HCT116 (cell line): ENCODE results near the gene ZMYND11.

ENCODE experiments used
- CEBPB ChIP-seq: IDR thresholded peaks from 2 replicates; pipeline ENCODE4 v1.6.1; 2012; ENCODE audit warnings: low read depth
- EGR1 ChIP-seq: IDR thresholded peaks from 2 replicates; pipeline ENCODE4 v1.6.1; 2012; ENCODE audit warnings: low read depth
- EZH2 ChIP-seq: fragments of 200-600 bp; sonication (generic); IDR thresholded peaks from 2 replicates; pipeline ENCODE4 v1.6.1; 2017; ENCODE audit warnings: antibody characterized with exemption, mixed run types
- EZH2phosphoT487 ChIP-seq: fragments of 200-600 bp; IDR thresholded peaks from 2 replicates; pipeline ENCODE4 v1.6.1; 2018; ENCODE audit warnings: antibody characterized with exemption, borderline replicate concordance
- POLR2A ChIP-seq: IDR thresholded peaks from 2 replicates; pipeline ENCODE4 v1.7.0; 2011; ENCODE audit warnings: borderline replicate concordance; ENCODE audit not compliant: insufficient read depth, insufficient read length; ENCODE audit errors: extremely low read depth
- POLR2AphosphoS5 ChIP-seq: IDR thresholded peaks from 2 replicates; pipeline ENCODE4 v1.6.1; 2011; ENCODE audit warnings: mild to moderate bottlenecking, low read depth, low read length, moderate library complexity
- SP1 ChIP-seq: IDR thresholded peaks from 2 replicates; pipeline ENCODE4 v1.6.1; 2012; ENCODE audit warnings: low read depth
- YY1 ChIP-seq: IDR thresholded peaks from 2 replicates; pipeline ENCODE4 v1.6.1; 2011; ENCODE audit warnings: low read length, low read depth, moderate library complexity, mild to moderate bottlenecking; ENCODE audit not compliant: insufficient replicate concordance; ENCODE audit errors: extremely low read depth
- ZBTB33 ChIP-seq: IDR thresholded peaks from 2 replicates; pipeline ENCODE4 v1.6.1; 2011; ENCODE audit warnings: mild to moderate bottlenecking, low read length, moderate library complexity; ENCODE audit not compliant: insufficient replicate concordance; ENCODE audit errors: extremely low read depth
- ZNF274 ChIP-seq: fragments of 200-500 bp; sonication (Bioruptor generic); IDR thresholded peaks from 2 replicates; pipeline ENCODE4 v1.6.1; 2014; ENCODE audit warnings: mild to moderate bottlenecking, low read depth, low read length, inconsistent platforms
- TF ChIP-seq, protein P1 (sequence below), 3 experiments: fragments of 200-600 bp in 1 of 3; sonication (generic) in 1 of 3; IDR thresholded peaks in 2 of 3; conservative IDR thresholded peaks in 1 of 3; 2 replicates each; pipeline ENCODE4 v1.5.1; 2012 to 2017; ENCODE audit warnings: low read depth in 2 of 3, low read length in 2 of 3, antibody characterized with exemption in 1 of 3, borderline replicate concordance in 1 of 3, control low read depth in 1 of 3, mild to moderate bottlenecking in 1 of 3, mixed read lengths in 1 of 3, mixed run types in 1 of 3, moderate library complexity in 1 of 3; ENCODE audit not compliant: insufficient read depth in 1 of 3
- TF ChIP-seq, protein P2 (sequence below): IDR thresholded peaks from 2 replicates; pipeline ENCODE4 v1.6.1; 2012; ENCODE audit warnings: low read depth
- TF ChIP-seq, protein P3 (sequence below): IDR thresholded peaks from 2 replicates; pipeline ENCODE4 v1.6.1; 2012
- TF ChIP-seq, protein P4 (sequence below): IDR thresholded peaks from 2 replicates; pipeline ENCODE4 v1.6.1; 2012

- TF ChIP-seq, protein P1, sequence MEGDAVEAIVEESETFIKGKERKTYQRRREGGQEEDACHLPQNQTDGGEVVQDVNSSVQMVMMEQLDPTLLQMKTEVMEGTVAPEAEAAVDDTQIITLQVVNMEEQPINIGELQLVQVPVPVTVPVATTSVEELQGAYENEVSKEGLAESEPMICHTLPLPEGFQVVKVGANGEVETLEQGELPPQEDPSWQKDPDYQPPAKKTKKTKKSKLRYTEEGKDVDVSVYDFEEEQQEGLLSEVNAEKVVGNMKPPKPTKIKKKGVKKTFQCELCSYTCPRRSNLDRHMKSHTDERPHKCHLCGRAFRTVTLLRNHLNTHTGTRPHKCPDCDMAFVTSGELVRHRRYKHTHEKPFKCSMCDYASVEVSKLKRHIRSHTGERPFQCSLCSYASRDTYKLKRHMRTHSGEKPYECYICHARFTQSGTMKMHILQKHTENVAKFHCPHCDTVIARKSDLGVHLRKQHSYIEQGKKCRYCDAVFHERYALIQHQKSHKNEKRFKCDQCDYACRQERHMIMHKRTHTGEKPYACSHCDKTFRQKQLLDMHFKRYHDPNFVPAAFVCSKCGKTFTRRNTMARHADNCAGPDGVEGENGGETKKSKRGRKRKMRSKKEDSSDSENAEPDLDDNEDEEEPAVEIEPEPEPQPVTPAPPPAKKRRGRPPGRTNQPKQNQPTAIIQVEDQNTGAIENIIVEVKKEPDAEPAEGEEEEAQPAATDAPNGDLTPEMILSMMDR (IDR thresholded peaks at IDR 0.05 in 2 of 3, conservative IDR thresholded peaks at IDR 0.05 in 1 of 3; ENCODE audit: borderline replicate concordance in 1 of 3, insufficient read depth in 1 of 3, low read depth in 2 of 3, low read length in 2 of 3): no peak
- TF ChIP-seq SP1 (no peak), EZH2phosphoT487 (no peak), ZNF274 (no peak), POLR2AphosphoS5 (no peak), YY1 (no peak), EGR1 (no peak), POLR2A (no peak), ZBTB33 (no peak), CEBPB (no peak), EZH2 (no peak)
- TF ChIP-seq, protein P2, sequence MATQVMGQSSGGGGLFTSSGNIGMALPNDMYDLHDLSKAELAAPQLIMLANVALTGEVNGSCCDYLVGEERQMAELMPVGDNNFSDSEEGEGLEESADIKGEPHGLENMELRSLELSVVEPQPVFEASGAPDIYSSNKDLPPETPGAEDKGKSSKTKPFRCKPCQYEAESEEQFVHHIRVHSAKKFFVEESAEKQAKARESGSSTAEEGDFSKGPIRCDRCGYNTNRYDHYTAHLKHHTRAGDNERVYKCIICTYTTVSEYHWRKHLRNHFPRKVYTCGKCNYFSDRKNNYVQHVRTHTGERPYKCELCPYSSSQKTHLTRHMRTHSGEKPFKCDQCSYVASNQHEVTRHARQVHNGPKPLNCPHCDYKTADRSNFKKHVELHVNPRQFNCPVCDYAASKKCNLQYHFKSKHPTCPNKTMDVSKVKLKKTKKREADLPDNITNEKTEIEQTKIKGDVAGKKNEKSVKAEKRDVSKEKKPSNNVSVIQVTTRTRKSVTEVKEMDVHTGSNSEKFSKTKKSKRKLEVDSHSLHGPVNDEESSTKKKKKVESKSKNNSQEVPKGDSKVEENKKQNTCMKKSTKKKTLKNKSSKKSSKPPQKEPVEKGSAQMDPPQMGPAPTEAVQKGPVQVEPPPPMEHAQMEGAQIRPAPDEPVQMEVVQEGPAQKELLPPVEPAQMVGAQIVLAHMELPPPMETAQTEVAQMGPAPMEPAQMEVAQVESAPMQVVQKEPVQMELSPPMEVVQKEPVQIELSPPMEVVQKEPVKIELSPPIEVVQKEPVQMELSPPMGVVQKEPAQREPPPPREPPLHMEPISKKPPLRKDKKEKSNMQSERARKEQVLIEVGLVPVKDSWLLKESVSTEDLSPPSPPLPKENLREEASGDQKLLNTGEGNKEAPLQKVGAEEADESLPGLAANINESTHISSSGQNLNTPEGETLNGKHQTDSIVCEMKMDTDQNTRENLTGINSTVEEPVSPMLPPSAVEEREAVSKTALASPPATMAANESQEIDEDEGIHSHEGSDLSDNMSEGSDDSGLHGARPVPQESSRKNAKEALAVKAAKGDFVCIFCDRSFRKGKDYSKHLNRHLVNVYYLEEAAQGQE: no peak
- TF ChIP-seq, protein P3, sequence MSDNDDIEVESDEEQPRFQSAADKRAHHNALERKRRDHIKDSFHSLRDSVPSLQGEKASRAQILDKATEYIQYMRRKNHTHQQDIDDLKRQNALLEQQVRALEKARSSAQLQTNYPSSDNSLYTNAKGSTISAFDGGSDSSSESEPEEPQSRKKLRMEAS: no peak
- TF ChIP-seq, protein P4, sequence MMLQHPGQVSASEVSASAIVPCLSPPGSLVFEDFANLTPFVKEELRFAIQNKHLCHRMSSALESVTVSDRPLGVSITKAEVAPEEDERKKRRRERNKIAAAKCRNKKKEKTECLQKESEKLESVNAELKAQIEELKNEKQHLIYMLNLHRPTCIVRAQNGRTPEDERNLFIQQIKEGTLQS: no peak
Observed at GRCh38 chr10:234708-235406, 99.6 kb downstream of the ZMYND11 start.
